PC-9 (cell line): Measurements from ENCODE around the gene CKAP5. TPM values are rescaled to one million over a fixed set of nuclear protein-coding genes. Genes with fewer than 3 reads are reported as not detected.
A peak's percentile ranks its signal among the peaks of the same experiment; 100 is the strongest.

Experiments used
- BruUV-seq: library from RNA; stranded (reverse); fragments of 400-500 nt; replicated peaks from 2 replicates; lab custom pipeline; 2021; lab: Mats Ljungman, UMichigan
- CTCF ChIA-PET: fragments of 300-600 bp; sonication (Branson Sonifier 250); formaldehyde crosslinking; loops from one replicate; lab custom pipeline; 2022; ENCODE audit warnings: antibody characterized with exemption; lab: Charles Lee
- POLR2A ChIA-PET: fragments of 300-600 bp; sonication (Branson Sonifier 250); formaldehyde crosslinking; loops from one replicate; lab custom pipeline; 2022; ENCODE audit warnings: antibody characterized with exemption; ENCODE audit not compliant: unreplicated experiment; lab: Charles Lee
- DNase-seq, 2 experiments: peaks; one replicate each; pipeline versions ENCODE4 v3.0.0 to v3.0.0-alpha.2; 2015 to 2022; ENCODE audit warnings: mixed read lengths in 1 of 2
- H2AFZ ChIP-seq: fragments of 200-600 bp; sonication (generic); 2 replicates; pipeline ENCODE4 v1.8.1; 2017; ENCODE audit warnings: antibody characterized with exemption
- H3F3A ChIP-seq: fragments of 200-600 bp; sonication (generic); 2 replicates; pipeline ENCODE4 v1.8.1; 2017; ENCODE audit warnings: antibody characterized with exemption, mild to moderate bottlenecking, low read depth; ENCODE audit not compliant: insufficient read depth
- H3K27ac ChIP-seq: fragments of 200-600 bp; sonication (generic); 2 replicates; pipeline ENCODE4 v1.6.1; 2016; ENCODE audit warnings: mixed run types
- H3K27me3 ChIP-seq: fragments of 200-600 bp; sonication (generic); 2 replicates; pipeline ENCODE4 v1.6.1; 2016; ENCODE audit warnings: low read depth, mixed run types; ENCODE audit not compliant: insufficient read depth
- H3K36me3 ChIP-seq: fragments of 200-600 bp; sonication (generic); 2 replicates; pipeline ENCODE4 v1.6.1; 2016; ENCODE audit warnings: low read depth, mixed run types
- H3K4me1 ChIP-seq: fragments of 200-600 bp; sonication (generic); replicated peaks from 2 replicates; pipeline ENCODE4 v1.6.1; 2016; ENCODE audit warnings: mixed run types; ENCODE audit not compliant: insufficient read depth
- H3K4me2 ChIP-seq: fragments of 200-600 bp; sonication (generic); 2 replicates; pipeline ENCODE4 v1.6.1; 2017; ENCODE audit warnings: mixed run types
- H3K4me3 ChIP-seq: fragments of 200-600 bp; sonication (generic); 2 replicates; pipeline ENCODE4 v1.6.1; 2016; ENCODE audit warnings: mixed run types
- H3K79me2 ChIP-seq: fragments of 200-600 bp; sonication (generic); 2 replicates; pipeline ENCODE4 v1.6.1; 2017; ENCODE audit warnings: low read depth, mixed run types
- H3K9me2 ChIP-seq: fragments of 200-600 bp; sonication (generic); 2 replicates; pipeline ENCODE4 v1.8.1; 2017; ENCODE audit warnings: mild to moderate bottlenecking; ENCODE audit not compliant: insufficient read depth
- H3K9me3 ChIP-seq: fragments of 200-600 bp; sonication (generic); 2 replicates; pipeline ENCODE4 v1.8.1; 2016; ENCODE audit warnings: low read depth; ENCODE audit not compliant: insufficient read depth
- H4K20me1 ChIP-seq: fragments of 200-600 bp; sonication (generic); 2 replicates; pipeline ENCODE4 v1.8.1; 2017; ENCODE audit not compliant: insufficient read depth
- EZH2 ChIP-seq: fragments of 200-600 bp; sonication (generic); IDR thresholded peaks from 2 replicates; pipeline ENCODE4 v1.8.0; 2017; ENCODE audit warnings: antibody characterized with exemption, low read depth
- intact Hi-C: fragments of 100-400 bp; cut with micrococcal nuclease; formaldehyde crosslinking; loops from one replicate; pipeline ENCODE4 v1.10.0; 2022; ENCODE audit not compliant: unreplicated experiment
- total RNA-seq: library from RNA; stranded (reverse); gene quantifications from 2 replicates; pipeline ENCODE4 v1.2.3, GENCODE V29; 2021
- TF ChIP-seq, protein P1 (sequence below): fragments of 200-600 bp; sonication (generic); conservative IDR thresholded peaks from 2 replicates; pipeline ENCODE4 v1.6.1; 2017; ENCODE audit warnings: mixed run types, antibody characterized with exemption, mild to moderate bottlenecking, moderate library complexity

The CKAP5 gene
- total RNA-seq, 1 experiment from 2014 or later = 195 TPM

DNA sequence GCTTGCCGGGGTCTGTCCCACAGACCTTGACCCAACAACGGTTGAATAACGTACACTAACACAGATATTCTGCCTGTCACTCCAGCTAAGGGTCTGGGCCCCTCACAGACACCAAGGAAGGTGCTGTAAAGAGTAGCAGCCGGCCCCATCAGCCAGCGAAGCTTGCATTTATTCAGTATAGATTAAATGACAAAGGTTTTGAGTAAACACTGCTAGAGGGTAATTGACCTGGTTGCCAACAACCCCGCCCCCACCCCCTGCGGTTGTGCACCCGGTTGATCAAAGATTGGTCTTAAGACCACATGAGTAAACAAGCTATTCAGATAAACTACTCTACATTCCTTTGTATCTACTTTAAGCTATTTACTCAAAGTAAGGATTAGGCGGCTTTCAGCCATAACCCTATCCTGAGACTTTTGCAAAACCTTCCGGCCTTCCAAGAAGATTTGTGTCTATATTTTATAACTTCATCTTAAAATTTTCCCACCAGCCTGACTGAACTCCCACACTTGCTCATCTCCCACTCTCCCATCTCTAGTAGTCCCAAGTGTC lies 4.8 kb upstream of the CKAP5 start:
- Histone ChIP-seq H4K20me1 (no peaks in the 10 kb centered on the region), H3K4me1 (peaks cover 5% of the 10 kb centered on the region), H3K27me3 (no peaks in the 10 kb centered on the region), H3K4me3 (no peak overlapping the region), H3F3A (no peaks in the 10 kb centered on the region), H3K36me3 (no peaks in the 10 kb centered on the region), H3K79me2 (no peaks in the 10 kb centered on the region), H3K4me2 (no peak overlapping the region), H2AFZ (no peak overlapping the region), H3K27ac (no peak overlapping the region), H3K9me3 (no peaks in the 10 kb centered on the region; the same call in 1 of the 2 replicates), H3K9me2 (no peaks in the 10 kb centered on the region)
- ChIA-PET CTCF (no interaction called here), POLR2A (no interaction called here)
- DNase-seq = no peak
- BruUV-seq = no TSS peak
- TF ChIP-seq, protein P1, sequence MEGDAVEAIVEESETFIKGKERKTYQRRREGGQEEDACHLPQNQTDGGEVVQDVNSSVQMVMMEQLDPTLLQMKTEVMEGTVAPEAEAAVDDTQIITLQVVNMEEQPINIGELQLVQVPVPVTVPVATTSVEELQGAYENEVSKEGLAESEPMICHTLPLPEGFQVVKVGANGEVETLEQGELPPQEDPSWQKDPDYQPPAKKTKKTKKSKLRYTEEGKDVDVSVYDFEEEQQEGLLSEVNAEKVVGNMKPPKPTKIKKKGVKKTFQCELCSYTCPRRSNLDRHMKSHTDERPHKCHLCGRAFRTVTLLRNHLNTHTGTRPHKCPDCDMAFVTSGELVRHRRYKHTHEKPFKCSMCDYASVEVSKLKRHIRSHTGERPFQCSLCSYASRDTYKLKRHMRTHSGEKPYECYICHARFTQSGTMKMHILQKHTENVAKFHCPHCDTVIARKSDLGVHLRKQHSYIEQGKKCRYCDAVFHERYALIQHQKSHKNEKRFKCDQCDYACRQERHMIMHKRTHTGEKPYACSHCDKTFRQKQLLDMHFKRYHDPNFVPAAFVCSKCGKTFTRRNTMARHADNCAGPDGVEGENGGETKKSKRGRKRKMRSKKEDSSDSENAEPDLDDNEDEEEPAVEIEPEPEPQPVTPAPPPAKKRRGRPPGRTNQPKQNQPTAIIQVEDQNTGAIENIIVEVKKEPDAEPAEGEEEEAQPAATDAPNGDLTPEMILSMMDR = no peak
- no peak for TF ChIP-seq EZH2
- intact Hi-C loops = no loop called here

DNA sequence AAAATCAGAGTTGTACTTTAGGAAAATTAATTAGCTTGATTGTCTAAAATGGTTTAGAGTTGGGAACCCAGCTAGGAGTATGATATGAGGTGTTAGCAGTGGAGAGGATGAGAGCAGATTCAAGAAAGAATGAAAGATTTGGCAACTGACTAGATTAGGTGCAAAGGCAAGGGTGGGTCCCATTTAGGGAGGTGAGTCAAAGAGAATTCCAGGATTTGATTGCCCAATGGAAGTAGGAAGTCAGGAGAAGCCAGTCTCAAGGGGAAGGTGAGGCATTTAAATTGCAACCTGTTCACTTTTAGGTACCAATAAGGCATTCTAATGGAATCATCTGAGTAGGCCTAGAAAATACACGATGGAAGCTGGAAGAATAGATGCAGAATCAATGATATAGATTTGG lies 3.6 kb upstream of the CKAP5 start:
- Histone ChIP-seq H3K4me3 (no peak overlapping the region), H3K9me3 (no peaks in the 10 kb centered on the region; the same call in 1 of the 2 replicates), H3K79me2 (peaks cover 10% of the 10 kb centered on the region), H3K9me2 (no peaks in the 10 kb centered on the region), H3F3A (no peaks in the 10 kb centered on the region), H4K20me1 (no peaks in the 10 kb centered on the region; the same call in 1 of the 2 replicates), H3K4me1 (peaks cover 10% of the 10 kb centered on the region), H2AFZ (no peak overlapping the region), H3K27ac (no peak overlapping the region), H3K27me3 (no peaks in the 10 kb centered on the region), H3K36me3 (no peaks in the 10 kb centered on the region), H3K4me2 (no peak overlapping the region)
- CTCF ChIA-PET = no interaction called here
- intact Hi-C loops = no loop called here
- no peak for DNase-seq
- TF ChIP-seq, protein P1 = no peak
- no peak for TF ChIP-seq EZH2
- POLR2A ChIA-PET = no interaction called here
- no TSS peak for BruUV-seq

DNA sequence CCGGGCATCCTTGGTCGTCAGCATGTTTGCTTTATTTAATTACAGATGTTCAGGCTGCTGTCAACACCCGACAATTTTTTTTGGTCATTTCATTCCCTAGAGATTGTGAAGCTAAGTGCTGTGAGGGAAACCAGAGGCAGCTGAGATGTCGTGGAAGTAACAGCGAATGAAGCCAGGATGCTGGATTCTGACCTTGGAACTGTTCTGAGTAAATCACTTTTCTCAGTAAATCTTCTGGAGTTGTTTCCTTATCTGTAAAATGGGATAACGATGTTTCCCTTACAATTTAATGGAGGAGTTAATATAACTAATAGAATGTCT lies 390 bp upstream of the CKAP5 start:
- H3K9me3 ChIP-seq = no peaks in the 10 kb centered on the region; the same call in 1 of the 2 replicates
- no peak overlapping the region for H3K27ac ChIP-seq
- peak overlapping the region; percentile 86 for H2AFZ ChIP-seq
- H3K4me2 ChIP-seq = peak overlapping the region; percentile 85
- peaks cover 42% of the 10 kb centered on the region for H3K79me2 ChIP-seq
- CTCF ChIA-PET = interaction anchor here (0.6 kb wide), 1 partner anchor 15 kb away, joined by 11 read pairs; no protein-coding TSS in a partner anchor
- peak overlapping the region; percentile 95 for H3K4me3 ChIP-seq
- TSS peak; percentile 66 for BruUV-seq
- no peaks in the 10 kb centered on the region; the same call in 1 of the 2 replicates for H3F3A ChIP-seq
- peaks cover 22% of the 10 kb centered on the region for H3K4me1 ChIP-seq
- H4K20me1 ChIP-seq = peaks cover 18% of the 10 kb centered on the region
- TF ChIP-seq EZH2 = no peak
- TF ChIP-seq, protein P1 = no peak
- H3K27me3 ChIP-seq = no peaks in the 10 kb centered on the region
- H3K36me3 ChIP-seq = no peaks in the 10 kb centered on the region
- H3K9me2 ChIP-seq = no peaks in the 10 kb centered on the region
- intact Hi-C loops = loop anchor here (1.0 kb wide), 1 partner anchor 20 kb away; no protein-coding TSS in a partner anchor
- POLR2A ChIA-PET = interaction anchor here (0.6 to 0.8 kb wide), 2 partner anchors 15 to 20 kb away, joined by 3 to 18 read pairs; no protein-coding TSS in a partner anchor
- DNase-seq = no peak
